ENCODE results near the gene VEGFA. TPM values are rescaled to one million over a fixed set of nuclear protein-coding genes. Genes with fewer than 3 reads are reported as not detected.

VEGFA gene
- total RNA-seq, 1 experiment from 2014 or later: 407 TPM

GRCh38 chr6:43736844-43737243 lies 33.2 kb upstream of the VEGFA start:
- DNase-seq: no peak
- H3K4me1 Mint-ChIP-seq (ENCODE audit: low read depth, unreplicated experiment): peaks cover 41% of the 10 kb centered on the region
- CTCF ChIA-PET: interaction anchor here (0.6 kb wide), 1 partner anchor 348 kb away, joined by 15 read pairs; no protein-coding TSS in a partner anchor
- peaks cover 3% of the 10 kb centered on the region for H3K9me3 Mint-ChIP-seq (ENCODE audit: low read depth, unreplicated experiment)
- no peak overlapping the region for H3K27ac Mint-ChIP-seq (ENCODE audit: unreplicated experiment)
- H3K27me3 Mint-ChIP-seq (ENCODE audit: unreplicated experiment): no peaks in the 10 kb centered on the region
- no TSS peak for BruUV-seq (replicated peaks)
- peaks cover 9% of the 10 kb centered on the region for H3K36me3 Mint-ChIP-seq (ENCODE audit: insufficient read depth, unreplicated experiment)
- TF ChIP-seq, protein P1, sequence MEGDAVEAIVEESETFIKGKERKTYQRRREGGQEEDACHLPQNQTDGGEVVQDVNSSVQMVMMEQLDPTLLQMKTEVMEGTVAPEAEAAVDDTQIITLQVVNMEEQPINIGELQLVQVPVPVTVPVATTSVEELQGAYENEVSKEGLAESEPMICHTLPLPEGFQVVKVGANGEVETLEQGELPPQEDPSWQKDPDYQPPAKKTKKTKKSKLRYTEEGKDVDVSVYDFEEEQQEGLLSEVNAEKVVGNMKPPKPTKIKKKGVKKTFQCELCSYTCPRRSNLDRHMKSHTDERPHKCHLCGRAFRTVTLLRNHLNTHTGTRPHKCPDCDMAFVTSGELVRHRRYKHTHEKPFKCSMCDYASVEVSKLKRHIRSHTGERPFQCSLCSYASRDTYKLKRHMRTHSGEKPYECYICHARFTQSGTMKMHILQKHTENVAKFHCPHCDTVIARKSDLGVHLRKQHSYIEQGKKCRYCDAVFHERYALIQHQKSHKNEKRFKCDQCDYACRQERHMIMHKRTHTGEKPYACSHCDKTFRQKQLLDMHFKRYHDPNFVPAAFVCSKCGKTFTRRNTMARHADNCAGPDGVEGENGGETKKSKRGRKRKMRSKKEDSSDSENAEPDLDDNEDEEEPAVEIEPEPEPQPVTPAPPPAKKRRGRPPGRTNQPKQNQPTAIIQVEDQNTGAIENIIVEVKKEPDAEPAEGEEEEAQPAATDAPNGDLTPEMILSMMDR (IDR thresholded peaks at IDR 0.05; ENCODE audit: unreplicated experiment): no peak
- no peak overlapping the region for H3K4me3 Mint-ChIP-seq (ENCODE audit: low read depth, unreplicated experiment)
- intact Hi-C loops (cut with micrococcal nuclease; ENCODE audit: unreplicated experiment): no loop called here

GRCh38 chr6:43737272-43738081 lies 32.5 kb upstream of the VEGFA start:
- intact Hi-C loops (cut with micrococcal nuclease; ENCODE audit: unreplicated experiment): no loop called here
- H3K27ac Mint-ChIP-seq (ENCODE audit: unreplicated experiment): peak overlapping the region; percentile 3
- H3K9me3 Mint-ChIP-seq (ENCODE audit: low read depth, unreplicated experiment): no peaks in the 10 kb centered on the region
- peaks cover 9% of the 10 kb centered on the region for H3K36me3 Mint-ChIP-seq (ENCODE audit: insufficient read depth, unreplicated experiment)
- no peaks in the 10 kb centered on the region for H3K27me3 Mint-ChIP-seq (ENCODE audit: unreplicated experiment)
- no peak for DNase-seq
- H3K4me1 Mint-ChIP-seq (ENCODE audit: low read depth, unreplicated experiment): peaks cover 41% of the 10 kb centered on the region
- TF ChIP-seq, protein P1 (IDR thresholded peaks at IDR 0.05; ENCODE audit: unreplicated experiment): no peak
- CTCF ChIA-PET: interaction anchor here (0.6 kb wide), 2 partner anchors 264 to 347 kb away, joined by 3 to 15 read pairs; no protein-coding TSS in a partner anchor
- H3K4me3 Mint-ChIP-seq (ENCODE audit: low read depth, unreplicated experiment): no peak overlapping the region
- BruUV-seq (replicated peaks): no TSS peak

DNA sequence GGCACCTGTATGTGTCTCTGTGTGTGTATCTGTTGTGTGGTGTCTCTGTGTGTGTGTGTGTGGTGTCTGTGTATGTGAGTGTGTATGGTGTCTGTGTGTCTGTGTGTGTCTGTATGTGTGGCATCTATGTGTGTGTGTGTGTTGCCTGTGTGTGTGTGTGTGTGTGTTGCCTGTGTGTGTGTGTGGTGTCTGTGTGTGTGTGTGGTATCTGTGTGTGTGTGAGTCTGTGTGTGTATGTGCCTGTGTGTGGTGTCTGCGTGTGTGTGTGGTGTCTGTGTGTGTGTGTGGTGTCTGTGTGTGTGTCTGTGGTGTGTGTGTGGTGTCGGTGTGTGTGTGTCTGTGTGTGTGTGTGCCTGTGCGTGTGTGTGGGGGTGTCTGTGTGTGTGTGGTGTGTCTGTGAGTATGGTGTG lies 31.7 kb upstream of the VEGFA start:
- CTCF ChIA-PET: interaction anchor here (0.6 kb wide), 3 partner anchors 15 to 485 kb away, joined by 3 to 6 read pairs (median 3); partner anchors contain the start of gene SLC29A1
- BruUV-seq (replicated peaks): no TSS peak
- intact Hi-C loops (cut with micrococcal nuclease; ENCODE audit: unreplicated experiment): no loop called here
- peaks cover 9% of the 10 kb centered on the region for H3K36me3 Mint-ChIP-seq (ENCODE audit: insufficient read depth, unreplicated experiment)
- peak overlapping the region; percentile 3 for H3K27ac Mint-ChIP-seq (ENCODE audit: unreplicated experiment)
- no peaks in the 10 kb centered on the region for H3K27me3 Mint-ChIP-seq (ENCODE audit: unreplicated experiment)
- H3K4me1 Mint-ChIP-seq (ENCODE audit: low read depth, unreplicated experiment): peaks cover 41% of the 10 kb centered on the region
- H3K9me3 Mint-ChIP-seq (ENCODE audit: low read depth, unreplicated experiment): no peaks in the 10 kb centered on the region
- DNase-seq: no peak
- TF ChIP-seq, protein P1 (IDR thresholded peaks at IDR 0.05; ENCODE audit: unreplicated experiment): no peak
- no peak overlapping the region for H3K4me3 Mint-ChIP-seq (ENCODE audit: low read depth, unreplicated experiment)

DNA sequence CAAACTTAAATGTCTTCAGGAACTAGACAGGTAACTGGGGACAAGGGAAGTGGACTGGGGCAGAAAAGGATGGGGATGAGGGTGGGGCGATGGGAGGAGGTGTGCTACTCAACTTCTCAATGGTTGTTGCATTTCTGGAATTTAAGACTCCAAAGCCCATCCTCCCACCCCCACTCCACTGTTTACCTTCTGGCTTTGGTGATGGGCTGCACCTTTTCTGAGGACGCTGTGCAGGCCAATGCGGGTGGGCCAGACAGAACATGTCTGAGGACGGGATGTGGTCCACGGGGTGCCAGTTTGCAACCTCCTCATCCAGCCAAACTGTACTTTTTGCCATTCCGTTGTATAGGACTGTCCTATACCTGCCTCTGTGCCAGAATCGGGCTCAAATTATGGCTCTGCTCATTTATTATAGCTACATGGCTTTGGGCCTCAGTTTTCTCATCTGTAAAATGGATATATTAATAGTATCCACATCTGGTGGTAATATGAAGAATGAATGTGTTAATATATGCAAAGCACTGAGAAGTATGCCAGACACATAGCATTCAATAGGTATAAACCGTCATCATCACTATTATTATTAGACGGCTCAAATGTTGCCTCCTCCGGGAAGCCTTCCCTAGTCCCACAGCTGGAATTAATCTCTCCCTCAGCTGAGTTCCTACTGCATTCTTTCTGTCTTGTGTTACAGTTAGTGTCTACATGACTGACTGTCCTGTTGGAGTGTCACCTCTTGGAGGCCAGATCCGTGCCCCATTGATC lies 31.0 kb upstream of the VEGFA start:
- Mint-ChIP-seq H3K27ac (ENCODE audit: unreplicated experiment) (peak overlapping the region; percentile 3), H3K36me3 (ENCODE audit: insufficient read depth, unreplicated experiment) (peaks cover 9% of the 10 kb centered on the region), H3K9me3 (ENCODE audit: low read depth, unreplicated experiment) (no peaks in the 10 kb centered on the region), H3K27me3 (ENCODE audit: unreplicated experiment) (no peaks in the 10 kb centered on the region), H3K4me1 (ENCODE audit: low read depth, unreplicated experiment) (peaks cover 41% of the 10 kb centered on the region), H3K4me3 (ENCODE audit: low read depth, unreplicated experiment) (no peak overlapping the region)
- intact Hi-C loops (cut with micrococcal nuclease; ENCODE audit: unreplicated experiment): no loop called here
- peak; percentile 33 for DNase-seq
- TF ChIP-seq, protein P1 (IDR thresholded peaks at IDR 0.05; ENCODE audit: unreplicated experiment): no peak
- BruUV-seq (replicated peaks): no TSS peak
- CTCF ChIA-PET: interaction anchor here (0.5 to 1.1 kb wide), 5 partner anchors 14 to 622 kb away, joined by 3 to 6 read pairs (median 3); partner anchors contain the start of gene SLC29A1
